Measurements from ENCODE around the gene PCDH9. TPM values are rescaled to one million over a fixed set of nuclear protein-coding genes. Genes with fewer than 3 reads are reported as not detected.

The PCDH9 gene
- total and polyA plus RNA-seq, 7 donors: under 0.01 to 15.7 (median 8.7) TPM; not detected in 1

DNA sequence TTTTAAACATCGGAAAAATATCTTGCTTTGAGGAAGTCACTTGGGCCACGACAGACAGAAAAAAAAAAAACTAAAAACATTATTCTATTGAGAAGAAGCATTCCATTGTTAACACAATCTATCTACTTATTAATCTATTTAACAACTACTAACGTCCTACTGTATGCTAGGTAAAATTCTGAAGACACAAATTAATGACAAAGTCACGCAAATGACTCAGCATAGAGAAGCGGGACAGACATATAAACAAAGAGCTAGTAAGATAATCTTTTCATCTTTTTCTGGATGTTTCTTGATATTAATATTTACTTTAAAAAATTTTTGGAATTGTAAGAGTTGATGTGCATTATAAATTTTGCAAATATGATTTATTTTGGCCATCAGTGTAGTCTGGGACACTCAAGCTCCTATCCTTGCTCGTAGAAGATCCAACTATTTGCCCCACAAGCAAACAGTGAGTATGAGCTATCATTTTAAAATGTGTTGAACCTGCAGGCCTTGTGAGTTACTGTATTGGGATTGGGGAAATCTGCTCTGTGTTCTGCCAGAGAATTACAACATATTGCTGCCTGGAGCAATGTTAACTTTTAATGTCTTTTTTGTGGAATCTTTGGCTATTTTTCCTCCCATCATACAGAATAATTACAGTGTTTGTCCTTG, 109.1 kb downstream of the PCDH9 start:
- 75 to 77% methylated on average over 6 of the region's 6 CpGs for WGBS, 2 donors

DNA sequence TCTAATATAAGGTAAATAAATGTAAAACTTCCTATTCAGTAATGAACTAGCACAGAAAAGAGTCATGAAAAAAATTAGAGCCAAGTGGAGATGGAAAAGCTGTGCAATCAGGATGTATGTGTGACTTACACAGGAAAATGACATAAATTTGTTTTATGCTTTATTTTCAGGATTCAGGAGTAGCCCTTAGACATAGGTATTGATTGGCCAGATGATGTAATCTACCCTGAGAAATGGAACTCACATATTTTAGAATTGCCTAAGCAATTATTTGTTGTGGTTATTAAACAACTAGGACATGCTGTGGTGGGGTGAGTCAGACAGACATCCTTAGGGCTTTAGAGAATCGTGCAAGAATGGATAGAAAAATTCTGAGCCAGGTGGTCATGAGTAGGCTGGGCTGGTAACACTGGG, 110.6 kb downstream of the PCDH9 start:
- Histone ChIP-seq H3K4me1 (peaks cover 0 to 11% (median 5%) of the 10 kb centered on the region in 4 donors), H3K4me3 (no peak overlapping the region), H3K36me3 (no peaks in the 10 kb centered on the region), H3K27me3 (no peaks in the 10 kb centered on the region), H3K27ac (no peak overlapping the region), H3K9me3 (no peaks in the 10 kb centered on the region)
- DNase-seq: no peak
- no peak for TF ChIP-seq POLR2A (IDR thresholded peaks at IDR 0.05)
- TF ChIP-seq POLR2AphosphoS5 (IDR thresholded peaks at IDR 0.05): no peak
- TF ChIP-seq EP300 (IDR thresholded peaks at IDR 0.05): no peak
- TF ChIP-seq, protein P1, sequence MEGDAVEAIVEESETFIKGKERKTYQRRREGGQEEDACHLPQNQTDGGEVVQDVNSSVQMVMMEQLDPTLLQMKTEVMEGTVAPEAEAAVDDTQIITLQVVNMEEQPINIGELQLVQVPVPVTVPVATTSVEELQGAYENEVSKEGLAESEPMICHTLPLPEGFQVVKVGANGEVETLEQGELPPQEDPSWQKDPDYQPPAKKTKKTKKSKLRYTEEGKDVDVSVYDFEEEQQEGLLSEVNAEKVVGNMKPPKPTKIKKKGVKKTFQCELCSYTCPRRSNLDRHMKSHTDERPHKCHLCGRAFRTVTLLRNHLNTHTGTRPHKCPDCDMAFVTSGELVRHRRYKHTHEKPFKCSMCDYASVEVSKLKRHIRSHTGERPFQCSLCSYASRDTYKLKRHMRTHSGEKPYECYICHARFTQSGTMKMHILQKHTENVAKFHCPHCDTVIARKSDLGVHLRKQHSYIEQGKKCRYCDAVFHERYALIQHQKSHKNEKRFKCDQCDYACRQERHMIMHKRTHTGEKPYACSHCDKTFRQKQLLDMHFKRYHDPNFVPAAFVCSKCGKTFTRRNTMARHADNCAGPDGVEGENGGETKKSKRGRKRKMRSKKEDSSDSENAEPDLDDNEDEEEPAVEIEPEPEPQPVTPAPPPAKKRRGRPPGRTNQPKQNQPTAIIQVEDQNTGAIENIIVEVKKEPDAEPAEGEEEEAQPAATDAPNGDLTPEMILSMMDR (IDR thresholded peaks at IDR 0.05): no peak
- WGBS, 2 donors: 61 to 66% methylated on average over 1 of the region's 1 CpG
- intact Hi-C loops (cut with DNase I): no loop called here

More for the DNA sequence above, 109.1 kb downstream of the PCDH9 start:
- Histone ChIP-seq H3K27ac (peak overlapping the region in 1 of 4 donors; percentile 38), H3K4me3 (no peak overlapping the region), H3K4me1 (peaks cover 0 to 11% (median 5%) of the 10 kb centered on the region in 4 donors), H3K9me3 (no peaks in the 10 kb centered on the region), H3K27me3 (no peaks in the 10 kb centered on the region), H3K36me3 (no peaks in the 10 kb centered on the region)
- TF ChIP-seq POLR2A (IDR thresholded peaks at IDR 0.05) (no peak), POLR2AphosphoS5 (IDR thresholded peaks at IDR 0.05) (no peak), EP300 (IDR thresholded peaks at IDR 0.05) (no peak)
- TF ChIP-seq, protein P1 (IDR thresholded peaks at IDR 0.05): no peak
- intact Hi-C loops (cut with DNase I): no loop called here
- DNase-seq: no peak

DNA sequence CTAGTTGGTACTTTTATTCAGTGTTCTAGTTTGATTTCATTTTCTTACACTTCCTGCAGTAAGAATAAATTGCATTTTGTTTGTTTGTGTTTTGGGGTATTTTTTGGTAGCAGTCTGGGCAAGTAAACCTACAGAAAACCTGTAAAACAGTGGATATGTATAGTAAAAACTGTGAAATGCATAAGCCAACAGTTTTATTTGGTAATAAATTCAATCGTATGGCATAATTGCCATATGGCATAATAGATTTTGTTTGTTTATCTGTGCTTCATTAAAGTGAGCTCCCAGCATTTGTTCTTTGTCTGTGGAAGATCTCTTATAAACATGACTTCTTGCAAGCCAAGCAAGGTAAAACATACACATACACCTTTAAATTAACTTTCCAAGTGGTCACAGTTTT, 111.9 kb downstream of the PCDH9 start:
- H3K4me3 ChIP-seq: no peak overlapping the region
- intact Hi-C loops (cut with DNase I): no loop called here
- H3K9me3 ChIP-seq: no peaks in the 10 kb centered on the region
- no peak overlapping the region for H3K27ac ChIP-seq
- DNase-seq: no peak
- no peaks in the 10 kb centered on the region for H3K27me3 ChIP-seq
- H3K36me3 ChIP-seq: no peaks in the 10 kb centered on the region
- 19 to 70% methylated on average over 1 of the region's 1 CpG for WGBS, 2 donors
- H3K4me1 ChIP-seq: peaks cover 0 to 11% (median 5%) of the 10 kb centered on the region in 4 donors
- TF ChIP-seq POLR2A (IDR thresholded peaks at IDR 0.05): no peak

DNA sequence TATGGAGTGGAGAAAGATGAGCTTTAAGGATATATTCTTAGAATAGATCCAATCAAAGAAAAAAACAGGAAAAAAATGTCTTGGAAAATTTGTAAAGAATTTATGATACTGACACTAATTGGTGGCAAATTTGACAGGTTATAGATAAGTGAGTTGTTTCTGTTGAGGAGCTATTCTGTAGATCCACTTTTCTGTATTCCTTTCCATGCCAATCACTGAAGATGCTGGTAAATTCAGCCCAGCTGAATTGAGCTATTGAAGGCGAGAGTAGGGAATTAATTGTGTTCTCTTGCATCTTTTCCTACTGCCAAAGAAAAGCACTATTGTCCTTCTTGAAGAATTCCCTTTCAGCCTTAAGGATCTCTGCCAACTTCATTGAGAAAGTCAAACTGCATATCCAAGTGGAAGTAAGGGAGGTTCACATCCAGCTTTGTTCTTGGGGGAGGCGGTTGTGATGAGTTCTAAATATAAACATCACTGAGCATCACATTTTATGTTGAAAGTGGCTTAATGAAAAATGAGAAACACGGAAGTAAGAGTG, 113.1 kb downstream of the PCDH9 start:
- H3K4me1 ChIP-seq: peaks cover 0 to 11% (median 5%) of the 10 kb centered on the region in 4 donors
- no peaks in the 10 kb centered on the region for H3K27me3 ChIP-seq
- no peak overlapping the region for H3K27ac ChIP-seq
- WGBS, 2 donors: 78 to 81% methylated on average over 3 of the region's 3 CpGs
- H3K4me3 ChIP-seq: no peak overlapping the region
- no peaks in the 10 kb centered on the region for H3K9me3 ChIP-seq
- intact Hi-C loops (cut with DNase I): no loop called here
- no peaks in the 10 kb centered on the region for H3K36me3 ChIP-seq
- TF ChIP-seq EP300 (IDR thresholded peaks at IDR 0.05): no peak
- TF ChIP-seq, protein P1 (IDR thresholded peaks at IDR 0.05): no peak
- TF ChIP-seq POLR2AphosphoS5 (IDR thresholded peaks at IDR 0.05): no peak
- no peak for TF ChIP-seq POLR2A (IDR thresholded peaks at IDR 0.05)
- DNase-seq: no peak

DNA sequence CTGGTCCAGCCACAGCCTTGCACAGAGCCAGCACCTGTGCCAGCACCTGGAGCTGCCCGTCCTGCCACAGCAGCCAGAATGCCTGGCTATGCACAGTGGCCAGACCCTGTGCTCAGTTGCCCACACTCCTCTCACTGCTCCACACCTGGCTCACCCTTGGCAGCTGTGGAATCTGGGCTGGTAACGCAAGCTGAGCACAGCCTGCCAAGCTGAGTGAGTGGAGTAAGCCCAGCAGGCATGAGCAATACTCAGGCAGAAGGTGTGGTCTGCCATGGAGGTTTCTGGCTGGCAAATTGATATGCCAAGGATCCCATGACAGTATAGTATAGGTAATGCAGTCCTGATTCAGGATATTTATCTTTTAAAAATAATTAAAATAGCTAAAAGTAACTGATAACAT, 122.2 kb downstream of the PCDH9 start:
- no peaks in the 10 kb centered on the region for H3K36me3 ChIP-seq
- TF ChIP-seq POLR2A (IDR thresholded peaks at IDR 0.05): no peak

More for the DNA sequence above, 122.2 kb downstream of the PCDH9 start:
- H3K27me3 ChIP-seq: no peaks in the 10 kb centered on the region
- DNase-seq: no peak
- H3K4me1 ChIP-seq: no peaks in the 10 kb centered on the region
- H3K27ac ChIP-seq: no peak overlapping the region
- WGBS, 2 donors: 91 to 94% methylated on average over 2 of the region's 2 CpGs
- H3K9me3 ChIP-seq: no peaks in the 10 kb centered on the region
- no peak overlapping the region for H3K4me3 ChIP-seq
- intact Hi-C loops (cut with DNase I): no loop called here
